ENCODE measurements around the gene YIF1A.

The YIF1A gene

GRCh38 chr11:66243782-66244535, 45.0 kb downstream of the YIF1A start:
- DNase-seq (ENCODE audit: low spot score) = no peak

GRCh38 chr11:66242095-66242765, 46.7 kb downstream of the YIF1A start:
- DNase-seq (ENCODE audit: low spot score) = no peak

DNA sequence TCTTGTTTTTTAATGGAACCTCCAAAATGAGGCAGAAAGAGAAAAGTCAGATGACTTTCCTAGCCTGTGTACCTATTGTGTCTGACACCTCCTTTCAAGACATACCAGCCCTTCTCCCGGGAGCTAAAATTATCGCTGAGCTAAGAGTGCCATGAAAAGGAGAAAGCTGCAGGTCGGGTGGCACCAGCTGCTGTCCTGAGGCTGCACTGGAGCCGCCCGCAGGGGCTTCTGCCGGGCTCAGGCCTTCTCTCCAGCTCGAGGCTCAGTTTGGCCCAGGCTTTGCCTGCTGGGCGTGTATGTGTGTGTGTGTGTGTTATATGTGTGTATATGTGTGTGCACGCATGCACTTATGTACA, 48.2 kb downstream of the YIF1A start:
- DNase-seq (ENCODE audit: low spot score) = no peak

GRCh38 chr11:66239998-66240780, 48.8 kb downstream of the YIF1A start:
- DNase-seq (ENCODE audit: low spot score) = no peak

GRCh38 chr11:66239511-66239910, 49.4 kb downstream of the YIF1A start:
- no peak for DNase-seq (ENCODE audit: low spot score)

DNA sequence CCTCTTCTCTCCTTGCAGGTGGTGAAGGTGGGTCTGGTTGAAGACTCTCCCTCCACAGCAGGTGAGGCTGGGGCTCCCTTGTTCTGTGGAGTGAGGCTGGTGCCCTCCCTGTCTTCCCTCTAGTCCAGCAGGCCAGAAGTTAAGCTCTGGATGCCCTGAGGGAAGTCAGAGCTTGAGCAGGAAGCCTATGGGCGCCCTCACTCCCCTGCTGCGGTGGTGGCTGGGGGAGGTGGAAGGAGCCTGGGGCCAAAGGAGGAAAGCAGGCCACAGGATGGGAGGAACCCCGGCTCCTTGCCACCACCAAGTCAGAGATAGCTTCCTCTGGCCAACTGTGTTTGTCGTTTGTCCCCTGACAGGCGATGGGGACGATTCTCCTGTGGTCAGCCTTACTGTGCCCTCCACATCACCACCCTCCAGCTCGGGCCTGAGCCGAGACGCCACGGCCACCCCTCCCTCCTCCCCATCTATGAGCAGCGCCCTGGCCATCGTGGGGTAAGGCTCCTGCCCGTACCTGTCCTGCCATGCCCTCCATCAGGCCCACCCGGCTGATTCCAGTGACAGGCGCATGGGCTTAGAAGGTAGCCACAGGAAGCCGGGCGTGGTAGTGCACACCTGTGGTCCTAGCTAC, 50.0 kb downstream of the YIF1A start:
- no peak for DNase-seq (ENCODE audit: low spot score)

GRCh38 chr11:66237867-66238266, 51.1 kb downstream of the YIF1A start:
- no peak for DNase-seq (ENCODE audit: low spot score)

DNA sequence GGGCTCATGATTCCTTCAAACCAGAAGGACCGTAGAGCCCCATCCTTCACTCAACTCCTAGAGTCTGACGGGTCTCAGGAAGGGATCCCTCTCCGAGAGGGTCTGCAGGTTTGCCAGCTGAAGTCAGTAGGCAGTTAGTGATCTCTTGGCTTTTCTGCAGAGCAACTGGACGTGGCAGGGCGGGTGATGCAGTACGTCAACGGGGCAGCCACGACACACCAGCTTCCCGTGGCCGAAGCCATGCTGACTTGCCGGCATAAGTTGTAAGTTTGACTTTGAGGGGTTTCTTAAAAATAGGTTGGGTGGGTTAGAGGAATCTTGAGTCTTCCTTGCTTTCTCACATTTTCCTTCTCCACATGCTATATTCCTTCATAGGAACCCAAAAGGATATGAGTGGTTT, 53.8 kb downstream of the YIF1A start:
- no peak for DNase-seq (ENCODE audit: low spot score)

All from left forelimb (tissue), 1 donor.